ENCODE results near the gene AZI2.

The AZI2 gene

DNA sequence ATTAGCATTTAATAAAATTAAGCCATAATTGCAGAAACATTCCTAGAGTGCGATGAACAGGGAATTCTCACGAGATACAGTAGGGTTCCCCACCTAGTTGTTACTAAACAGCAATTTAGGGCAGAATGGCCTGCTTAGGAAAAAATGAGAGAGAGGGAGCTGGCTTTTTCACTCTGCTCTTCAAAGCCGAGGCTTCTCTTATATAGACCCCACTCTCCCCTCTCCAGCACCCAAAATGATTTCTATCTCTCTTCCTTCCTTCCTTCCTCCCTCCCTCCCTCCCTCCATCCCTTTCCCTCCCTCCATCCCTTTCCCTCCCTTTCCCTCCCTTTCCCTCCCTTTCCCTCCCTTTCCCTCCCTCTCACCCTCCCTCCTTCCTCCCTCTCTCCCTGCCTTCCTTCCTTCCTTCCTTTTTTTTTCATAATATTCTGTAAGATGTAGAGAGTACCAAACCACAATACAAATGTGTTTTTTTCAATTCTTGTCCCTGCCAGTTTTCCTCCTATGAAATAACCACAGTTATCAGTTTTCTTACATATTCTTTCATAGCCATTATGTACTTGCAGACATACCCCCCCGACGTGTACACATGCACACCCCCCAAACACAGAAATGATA, 48.2 kb downstream of the AZI2 start:
- no peak for DNase-seq

DNA sequence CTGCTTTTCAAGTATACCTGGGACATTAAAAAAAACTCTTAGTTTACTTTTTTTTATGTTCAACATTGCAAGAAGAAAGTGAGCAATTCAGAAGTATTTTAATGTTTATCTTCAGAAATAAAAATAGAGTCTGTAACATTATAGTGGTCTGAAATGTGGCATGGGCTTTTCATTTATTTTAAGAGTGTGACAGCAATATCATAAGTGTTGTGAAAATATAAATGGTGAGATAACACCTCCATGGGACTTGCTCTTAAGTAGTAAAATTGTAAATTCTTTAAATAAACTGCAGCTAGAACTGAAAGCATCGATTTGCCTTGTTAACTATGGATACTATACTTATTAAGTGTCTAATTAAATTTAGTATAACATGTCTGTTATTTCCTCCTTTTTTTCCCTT, 48.9 kb downstream of the AZI2 start:
- no peak for DNase-seq

DNA sequence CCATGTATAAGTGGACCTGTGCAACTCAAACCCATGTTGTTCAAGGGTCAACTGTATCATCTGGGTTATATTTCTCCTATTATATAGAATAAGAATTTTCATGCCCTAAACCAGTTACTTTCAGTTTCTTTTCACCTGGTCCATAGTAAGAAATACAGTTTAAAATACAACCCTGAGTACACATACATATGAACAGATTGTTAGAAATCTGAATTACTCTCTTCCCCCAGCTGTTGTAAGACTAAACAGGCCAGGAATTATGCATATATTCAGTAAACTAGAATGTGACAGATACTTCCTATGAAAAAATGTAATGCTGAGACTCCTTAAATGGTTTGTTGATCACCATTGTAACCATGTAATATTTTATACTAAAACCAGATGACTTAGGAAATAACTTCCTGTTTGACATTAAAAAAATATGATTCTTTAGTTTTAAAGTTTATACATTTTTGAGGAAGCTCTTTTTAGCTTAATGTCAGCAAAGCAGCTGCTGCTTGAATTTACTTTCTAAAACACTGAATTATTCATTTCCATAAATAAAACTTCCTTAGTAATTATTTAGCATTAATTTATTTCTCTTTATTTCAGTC, 52.6 kb downstream of the AZI2 start:
- DNase-seq: no peak

- DNase-seq: no peak
Observed at GRCh38 chr3:28294667-28295413, 53.8 kb downstream of the AZI2 start.

- no peak for DNase-seq
Observed at GRCh38 chr3:28292622-28293021, 56.0 kb downstream of the AZI2 start.

GRCh38 chr3:28291577-28291976, 57.0 kb downstream of the AZI2 start:
- DNase-seq: no peak

DNA sequence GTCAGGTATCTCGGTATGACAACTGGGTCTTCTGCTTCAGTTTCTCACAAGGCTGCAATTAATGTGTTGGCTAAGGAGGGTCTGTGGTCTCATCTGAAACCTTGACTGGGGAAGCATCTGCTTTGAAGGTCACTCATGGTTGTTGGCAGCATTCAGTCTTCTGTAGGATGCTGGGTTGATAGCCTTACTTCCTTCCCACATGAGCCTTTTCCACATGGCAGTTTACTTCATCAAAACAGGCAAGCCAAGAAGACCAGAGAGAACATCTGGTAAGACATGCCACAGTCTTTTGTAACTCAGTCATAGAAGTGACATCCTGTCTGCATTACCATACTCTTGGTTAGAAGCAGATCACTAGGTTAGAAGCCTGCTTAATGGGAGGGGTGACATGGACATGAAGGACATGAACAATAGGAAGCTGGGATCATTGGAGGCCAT, 57.7 kb downstream of the AZI2 start:
- DNase-seq: no peak

DNA sequence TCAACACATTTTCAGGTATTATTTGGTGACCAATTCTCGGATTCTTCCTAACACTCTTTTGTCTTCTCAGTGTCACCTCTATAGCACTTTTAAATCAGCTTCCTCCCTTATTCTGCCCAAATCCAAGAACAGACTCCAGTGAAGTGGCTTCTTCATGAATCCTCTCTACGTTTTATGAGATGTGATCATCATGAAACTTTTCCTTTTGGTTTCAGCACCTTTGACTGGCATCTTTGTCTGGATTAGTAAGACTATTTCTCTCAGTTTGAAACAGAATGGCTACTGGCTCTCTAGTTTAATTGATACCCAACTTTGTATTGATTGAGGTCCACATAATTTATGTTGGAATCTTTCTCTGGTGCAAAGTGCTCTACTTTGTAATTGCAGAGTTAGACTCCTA, 61.6 kb downstream of the AZI2 start:
- DNase-seq: no peak

DNA sequence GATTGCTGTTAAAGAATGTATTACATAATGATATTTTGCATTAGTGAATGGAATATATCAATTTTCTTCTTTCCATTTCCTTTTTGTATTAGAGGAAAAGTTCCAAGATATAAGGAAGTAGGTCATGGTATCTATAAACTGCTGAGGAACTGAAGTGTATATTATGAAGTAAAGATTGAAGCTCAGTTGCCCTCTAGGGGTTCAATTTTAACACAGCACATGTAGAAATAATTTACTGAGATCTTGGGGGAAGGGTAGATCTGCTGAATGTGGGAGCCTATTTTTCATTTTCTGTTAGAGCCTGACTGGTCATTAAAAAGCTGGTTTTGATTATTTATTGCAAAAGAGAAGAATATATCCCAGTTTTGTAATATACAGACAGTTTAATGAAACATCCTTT, 62.0 kb downstream of the AZI2 start:
- no peak for DNase-seq

GRCh38 chr3:28280781-28281180, 67.8 kb downstream of the AZI2 start:
- DNase-seq: no peak

DNA sequence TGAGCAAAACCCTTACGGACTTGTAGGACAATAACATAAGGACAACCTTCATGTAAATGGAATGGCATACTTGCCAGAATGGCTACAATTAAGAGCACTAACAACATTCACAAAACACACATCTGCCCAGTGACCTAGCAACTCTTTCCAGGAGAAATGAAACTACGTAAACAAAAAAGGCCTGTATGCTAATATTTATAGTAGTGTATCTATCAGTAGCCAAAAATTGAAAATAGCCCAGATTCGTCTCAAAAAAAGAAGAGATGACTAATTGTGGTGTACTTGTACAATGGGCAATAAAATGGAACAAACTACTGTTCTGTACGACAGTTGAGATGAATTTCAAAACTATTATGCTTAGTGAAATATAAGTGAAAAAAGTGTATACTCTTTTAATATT, 68.9 kb downstream of the AZI2 start:
- no peak for DNase-seq

GRCh38 chr3:28278918-28279317, 69.7 kb downstream of the AZI2 start:
- DNase-seq: no peak

GRCh38 chr3:28273837-28274236, 74.8 kb downstream of the AZI2 start:
- no peak for DNase-seq

All from DMS79 treated with DMSO at 0.1 percent for 48 hours (cell line).